Peyer's patch (tissue), 4 donors: ENCODE measurements around the gene RAB44. TPM values are rescaled to one million over a fixed set of nuclear protein-coding genes. Genes with fewer than 3 reads are reported as not detected.

Source experiments
- DNase-seq, 3 donors: peaks; one replicate each; pipeline ENCODE4 v3.0.0-alpha.2; 2017 to 2019
- H3K27ac ChIP-seq, 4 donors: fragments of 200-600 bp; sonication (generic); one replicate each; pipeline ENCODE4 v1.5.1; 2016 to 2019
- H3K27me3 ChIP-seq, 2 donors: fragments of 200-600 bp; sonication (generic); one replicate each; pipeline ENCODE4 v1.5.1; 2019
- H3K36me3 ChIP-seq, 3 donors: fragments of 200-600 bp; sonication (generic); one replicate each; pipeline ENCODE4 v1.5.1; 2016 to 2019
- H3K4me1 ChIP-seq, 4 donors: fragments of 200-600 bp; sonication (generic); one replicate each; pipeline ENCODE4 v1.5.1; 2016 to 2019
- H3K4me3 ChIP-seq, 4 donors: fragments of 200-600 bp; sonication (generic); 1 replicate in 3 of 4; 2 replicates in 1 of 4; pipeline ENCODE4 v1.5.1; 2016 to 2019; ENCODE audit warnings: mild to moderate bottlenecking in 1 of 4
- H3K9me3 ChIP-seq, 4 donors: fragments of 200-600 bp; sonication (generic); one replicate each; pipeline ENCODE4 v1.5.1; 2016 to 2019; ENCODE audit warnings: mild to moderate bottlenecking in 1 of 4
- CTCF ChIP-seq, 6 experiments: fragments of 450-650 bp in 4 of 6; fragments of 200-600 bp in 2 of 6; sonication (generic) in 1 of 6; IDR thresholded peaks; one replicate each; pipeline ENCODE4 v1.5.1; 2017 to 2019; ENCODE audit warnings: antibody characterized with exemption in 6 of 6, mild to moderate bottlenecking in 3 of 6, moderate library complexity in 1 of 6
- POLR2A ChIP-seq, 2 donors: fragments of 450-650 bp; IDR thresholded peaks; one replicate each; pipeline ENCODE4 v1.5.1; 2017; ENCODE audit warnings: antibody characterized with exemption in 2 of 2, mild to moderate bottlenecking in 2 of 2, moderate library complexity in 2 of 2
- total RNA-seq, 4 donors: library from RNA; depleted of rRNA; stranded (reverse); fragments of >200 nt; gene quantifications; one replicate each; pipeline ENCODE4 v1.1.0, GENCODE V29; 2016

Gene RAB44
- total RNA-seq, 4 donors from 2014 or later = 0.47 to 3.3 (median 0.80) TPM

- peak in 1 of 3 donors; percentile 43 for DNase-seq
- Histone ChIP-seq H3K27ac (peak overlapping the region in 3 of 4 donors; percentile 33 to 75 (median 67)), H3K9me3 (no peaks in the 10 kb centered on the region), H3K4me3 (no peak overlapping the region), H3K4me1 (peaks cover 0 to 9% (median 6%) of the 10 kb centered on the region in 4 donors), H3K27me3 (no peaks in the 10 kb centered on the region), H3K36me3 (peaks cover 0 to 11% (median 2%) of the 10 kb centered on the region in 3 donors)
- TF ChIP-seq CTCF (IDR thresholded peaks at IDR 0.05) (no peak), POLR2A (IDR thresholded peaks at IDR 0.05) (no peak)
These were observed 6.0 kb upstream of the RAB44 start for GRCh38 chr6:36691612-36692011.

GRCh38 chr6:36692220-36692619, 5.4 kb upstream of the RAB44 start:
- no peak for TF ChIP-seq POLR2A (IDR thresholded peaks at IDR 0.05)
- no peak for TF ChIP-seq CTCF (IDR thresholded peaks at IDR 0.05)
- peak in 2 of 3 donors; percentile 84 to 85 for DNase-seq

GRCh38 chr6:36692861-36693702, 4.5 kb upstream of the RAB44 start:
- TF ChIP-seq CTCF (IDR thresholded peaks at IDR 0.05) (no peak), POLR2A (IDR thresholded peaks at IDR 0.05) (no peak)
- H3K27me3 ChIP-seq = no peaks in the 10 kb centered on the region
- H3K4me1 ChIP-seq = peaks cover 0 to 9% (median 6%) of the 10 kb centered on the region in 4 donors
- H3K9me3 ChIP-seq = no peaks in the 10 kb centered on the region
- H3K36me3 ChIP-seq = no peaks in the 10 kb centered on the region
- peak overlapping the region in 1 of 4 donors; percentile 75 for H3K27ac ChIP-seq
- no peak overlapping the region for H3K4me3 ChIP-seq
- peak in 1 of 3 donors; percentile 46 for DNase-seq

More at GRCh38 chr6:36692220-36692619, 5.4 kb upstream of the RAB44 start:
- no peaks in the 10 kb centered on the region for H3K27me3 ChIP-seq
- peaks cover 0 to 5% (median 0%) of the 10 kb centered on the region in 3 donors for H3K36me3 ChIP-seq
- peak overlapping the region in 3 of 4 donors; percentile 33 to 75 (median 67) for H3K27ac ChIP-seq
- no peaks in the 10 kb centered on the region for H3K9me3 ChIP-seq
- no peak overlapping the region for H3K4me3 ChIP-seq
- peaks cover 0 to 9% (median 6%) of the 10 kb centered on the region in 4 donors for H3K4me1 ChIP-seq

GRCh38 chr6:36694616-36695015, 3.0 kb upstream of the RAB44 start:
- H3K36me3 ChIP-seq = no peaks in the 10 kb centered on the region
- no peak overlapping the region for H3K27ac ChIP-seq
- DNase-seq = no peak
- no peak for TF ChIP-seq POLR2A (IDR thresholded peaks at IDR 0.05)
- no peak for TF ChIP-seq CTCF (IDR thresholded peaks at IDR 0.05)
- no peak overlapping the region for H3K4me3 ChIP-seq
- peaks cover 0 to 10% (median 8%) of the 10 kb centered on the region in 4 donors for H3K4me1 ChIP-seq
- H3K9me3 ChIP-seq = no peaks in the 10 kb centered on the region
- no peaks in the 10 kb centered on the region for H3K27me3 ChIP-seq

GRCh38 chr6:36695414-36695813, 2.2 kb upstream of the RAB44 start:
- no peaks in the 10 kb centered on the region for H3K36me3 ChIP-seq
- no peaks in the 10 kb centered on the region for H3K27me3 ChIP-seq
- TF ChIP-seq POLR2A (IDR thresholded peaks at IDR 0.05) (no peak), CTCF (IDR thresholded peaks at IDR 0.05) (no peak)
- H3K27ac ChIP-seq = no peak overlapping the region
- no peak for DNase-seq
- H3K9me3 ChIP-seq = no peaks in the 10 kb centered on the region
- H3K4me1 ChIP-seq = peaks cover 0 to 10% (median 8%) of the 10 kb centered on the region in 4 donors
- no peak overlapping the region for H3K4me3 ChIP-seq
